Endothelial cell of coronary artery (primary cell): ENCODE results near the gene LVRN. TPM values are rescaled to one million over a fixed set of nuclear protein-coding genes. Genes with fewer than 3 reads are reported as not detected.

Experiments
- total RNA-seq: library from RNA; depleted of rRNA; stranded (reverse); fragments of >200 nt; gene quantifications from 2 replicates; pipeline ENCODE4 v1.2.3, GENCODE V29; 2014

The LVRN gene
- 0.09 TPM in 2 replicates for total RNA-seq

GRCh38 chr5:115962239-115962564 is at the start of gene LVRN:
LVRN (plus strand) TSS chr5:115962475; CDS start chr5:115962618, 143 bp downstream.

GRCh38 chr5:116032094-116032517 is 69.8 kb downstream of the LVRN start, which contains the start of gene ARL14EPL:
ARL14EPL (plus strand) TSS chr5:116032472; CDS start chr5:116051466, 18,994 bp downstream.

Other genes with a start within 250 kb of the LVRN start
- 1.0 and 2.0 TPM in 2 replicates for gene CDO1, start 145.8 kb upstream of the LVRN start, total RNA-seq
- 24.7 and 35.1 TPM in 2 replicates for gene ATG12, start 120.9 kb upstream of the LVRN start, total RNA-seq
- gene AP3S1, start 120.5 kb upstream of the LVRN start, total RNA-seq = 66.5 and 69.5 TPM in 2 replicates
- gene ARL14EPL, start 70.0 kb downstream of the LVRN start, total RNA-seq = 0.18 TPM in 1 of 2 replicates, not detected in the other
- 36.7 and 38.9 TPM in 2 replicates for gene COMMD10, start 122.5 kb downstream of the LVRN start, total RNA-seq